Measurements from ENCODE around the gene SPRY1.

Gene SPRY1

GRCh38 chr4:123396307-123397143 is at the start of gene SPRY1:
SPRY1 (plus strand) TSS chr4:123396795; CDS start chr4:123401592, 4,797 bp downstream.
- H3K4me3 ChIP-seq (ENCODE audit: low read depth, low read length) = peak within 1 kb of the TSS; percentile 79
- TF ChIP-seq CTCF (conservative IDR thresholded peaks at IDR 0.05; ENCODE audit: low read depth, low read length) = no peak
- peak; percentile 96 for DNase-seq (ENCODE audit: low read depth)

GRCh38 chr4:123346951-123347350 is 49.6 kb upstream of the SPRY1 start:
- no peak for DNase-seq (ENCODE audit: low read depth)
- no peak for TF ChIP-seq CTCF (conservative IDR thresholded peaks at IDR 0.05; ENCODE audit: low read depth, low read length)
- no peak overlapping the region for H3K4me3 ChIP-seq (ENCODE audit: low read depth, low read length)

- DNase-seq (ENCODE audit: low read depth) = no peak
- H3K4me3 ChIP-seq (ENCODE audit: low read depth, low read length) = no peak overlapping the region
- TF ChIP-seq CTCF (conservative IDR thresholded peaks at IDR 0.05; ENCODE audit: low read depth, low read length) = no peak
Measured at GRCh38 chr4:123348946-123349345, 47.6 kb upstream of the SPRY1 start.

GRCh38 chr4:123349421-123350190 is 47.0 kb upstream of the SPRY1 start:
- TF ChIP-seq CTCF (conservative IDR thresholded peaks at IDR 0.05; ENCODE audit: low read depth, low read length) = no peak
- H3K4me3 ChIP-seq (ENCODE audit: low read depth, low read length) = no peak overlapping the region
- DNase-seq (ENCODE audit: low read depth) = no peak

GRCh38 chr4:123350191-123350544 is 46.4 kb upstream of the SPRY1 start:
- H3K4me3 ChIP-seq (ENCODE audit: low read depth, low read length) = no peak overlapping the region
- DNase-seq (ENCODE audit: low read depth) = peak; percentile 53
- peak; percentile 18 for TF ChIP-seq CTCF (conservative IDR thresholded peaks at IDR 0.05; ENCODE audit: low read depth, low read length)

GRCh38 chr4:123350726-123351125 is 45.9 kb upstream of the SPRY1 start:
- no peak overlapping the region for H3K4me3 ChIP-seq (ENCODE audit: low read depth, low read length)
- DNase-seq (ENCODE audit: low read depth) = no peak
- no peak for TF ChIP-seq CTCF (conservative IDR thresholded peaks at IDR 0.05; ENCODE audit: low read depth, low read length)
